HG02759 (cell line): ENCODE measurements around the gene PKDCC.
"Not testable (repeated sequence)": the region's sequence is repeated elsewhere in the genome, so short reads cannot be mapped to it uniquely, and the experiment has no call there.

Source experiments
- ATAC-seq: cut with Tn5 transposase; IDR thresholded peaks from one replicate; pipeline ENCODE4 v1.9.1; 2021; ENCODE audit warnings: mild to moderate bottlenecking, moderate library complexity; ENCODE audit not compliant: unreplicated experiment

PKDCC gene

DNA sequence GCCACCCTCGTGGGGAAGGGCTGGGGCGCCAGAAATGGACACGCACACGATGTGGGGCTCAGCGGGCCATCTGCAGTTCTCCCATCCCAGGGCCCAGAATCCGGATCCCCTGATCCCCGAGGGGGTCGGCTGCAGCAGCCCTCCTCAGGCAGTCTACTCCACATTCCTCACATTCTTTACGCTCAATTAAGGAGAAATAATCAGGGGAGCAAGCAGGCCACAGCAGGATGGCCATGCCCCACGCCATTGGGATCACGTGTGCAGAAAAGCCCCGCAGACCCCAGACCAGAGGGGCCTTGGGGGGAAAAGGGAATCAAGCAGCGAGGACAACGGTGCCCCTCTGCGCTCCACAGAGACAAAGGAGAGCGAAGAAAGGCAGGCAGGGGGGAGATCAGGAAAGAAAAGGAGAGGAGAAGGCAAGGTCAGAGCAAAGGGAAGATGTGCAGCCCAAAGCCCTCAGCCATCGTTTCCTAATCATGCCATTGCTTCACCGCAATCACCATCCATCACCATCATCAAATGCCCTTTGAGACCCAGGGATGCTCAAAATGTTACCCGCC, 17.5 kb upstream of the PKDCC start:
- no peak for ATAC-seq

DNA sequence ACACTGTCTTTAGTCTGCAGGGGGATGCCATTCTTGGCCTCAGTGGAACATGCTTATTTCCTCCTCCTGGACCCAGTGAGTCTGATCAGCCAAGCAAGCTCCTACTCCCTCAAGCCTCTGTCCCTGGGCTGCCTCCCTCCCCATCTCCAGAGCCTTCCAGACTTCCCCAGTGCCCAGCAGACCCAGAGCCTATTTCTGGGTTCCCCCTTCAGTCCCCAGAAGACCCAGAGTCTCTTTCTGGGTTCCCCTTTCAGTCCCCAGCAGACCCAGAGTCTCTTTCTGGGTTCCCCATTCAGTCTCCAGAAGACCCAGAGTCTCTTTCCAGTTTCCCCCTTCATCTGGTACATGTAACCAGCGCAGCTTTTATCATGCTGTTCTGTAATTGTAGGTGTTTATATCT, 17.0 kb upstream of the PKDCC start:
- ATAC-seq = no peak

DNA sequence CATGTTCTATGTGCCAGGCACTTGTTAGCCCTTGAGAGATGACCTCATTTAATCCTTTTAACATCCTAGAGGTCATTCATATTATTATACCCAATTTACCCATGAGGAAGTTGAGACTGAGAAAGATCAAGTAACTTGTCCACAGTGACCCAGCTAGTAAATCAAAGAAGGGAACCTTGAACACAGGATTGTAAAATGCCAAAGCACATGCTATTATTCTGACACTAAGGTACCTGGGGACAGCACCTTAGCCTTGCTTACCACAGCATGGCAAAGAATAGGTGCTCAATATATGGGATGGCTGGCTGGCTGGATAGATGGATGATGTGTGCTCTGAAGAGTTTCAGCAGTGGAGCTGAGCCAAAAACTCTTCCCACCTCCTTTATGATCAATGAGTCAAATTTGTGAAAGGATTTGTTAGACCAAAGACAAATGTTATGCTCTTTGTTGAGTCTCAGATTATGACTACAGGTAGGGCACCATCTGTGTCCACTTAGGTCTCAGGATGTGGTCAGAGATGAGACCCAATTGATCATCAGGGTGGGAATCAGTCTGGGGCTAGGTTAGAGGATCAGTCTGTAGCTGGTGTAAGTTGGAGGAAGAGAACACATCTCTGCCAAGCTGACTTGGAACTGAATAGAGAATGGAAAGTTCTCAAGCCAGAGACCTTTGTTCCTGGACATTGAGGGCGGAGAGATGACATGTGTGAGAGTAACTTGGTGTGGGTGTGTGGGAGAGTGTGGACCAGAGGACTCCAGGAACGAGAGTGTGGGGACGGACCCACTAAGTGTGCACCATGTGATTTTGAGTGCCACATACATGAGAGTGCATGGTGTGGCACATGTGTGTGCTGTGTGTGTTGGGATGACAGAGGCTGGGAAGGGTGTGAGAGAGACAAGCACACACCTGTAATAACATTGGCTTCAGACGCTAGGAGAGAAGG, 16.3 kb upstream of the PKDCC start:
- no peak for ATAC-seq

DNA sequence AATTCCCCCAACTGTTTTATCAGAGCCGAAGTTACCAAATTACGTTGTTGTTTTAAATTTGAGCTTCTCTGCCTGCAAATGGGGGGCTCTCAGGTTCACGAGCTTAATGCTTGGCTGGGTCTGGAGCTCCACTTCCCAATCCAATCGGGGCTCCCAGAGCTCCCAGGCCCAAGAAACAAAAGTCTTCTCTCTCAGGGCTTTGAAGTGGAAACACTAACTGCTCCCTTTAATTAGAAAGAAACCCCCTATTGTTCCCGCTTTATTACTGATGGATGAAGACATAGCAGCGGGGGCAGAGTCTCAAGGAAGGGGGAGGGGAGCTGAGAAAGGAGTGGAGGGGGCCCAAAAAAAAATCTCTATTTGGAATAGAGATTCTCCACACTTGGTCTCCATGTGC, 15.6 kb upstream of the PKDCC start:
- ATAC-seq = no peak

DNA sequence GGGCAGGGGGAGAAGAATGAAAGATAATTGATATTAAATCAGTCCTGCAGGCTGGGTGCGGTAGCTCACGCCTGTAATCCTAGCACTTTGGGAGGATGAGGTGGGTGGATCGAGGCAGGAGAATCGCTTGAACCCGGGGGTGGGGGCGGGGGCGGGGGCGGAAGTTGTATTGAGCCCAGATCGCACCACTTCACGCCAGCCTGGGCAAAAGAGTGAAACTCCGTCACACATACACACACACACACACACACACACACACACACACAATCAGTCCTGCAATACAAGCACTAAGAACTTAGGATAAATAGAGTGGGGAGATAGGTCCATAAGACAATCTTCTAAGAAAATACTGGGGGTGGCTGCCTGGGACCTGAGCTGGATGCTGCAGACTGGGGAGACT, 15.1 kb upstream of the PKDCC start:
- no peak for ATAC-seq

DNA sequence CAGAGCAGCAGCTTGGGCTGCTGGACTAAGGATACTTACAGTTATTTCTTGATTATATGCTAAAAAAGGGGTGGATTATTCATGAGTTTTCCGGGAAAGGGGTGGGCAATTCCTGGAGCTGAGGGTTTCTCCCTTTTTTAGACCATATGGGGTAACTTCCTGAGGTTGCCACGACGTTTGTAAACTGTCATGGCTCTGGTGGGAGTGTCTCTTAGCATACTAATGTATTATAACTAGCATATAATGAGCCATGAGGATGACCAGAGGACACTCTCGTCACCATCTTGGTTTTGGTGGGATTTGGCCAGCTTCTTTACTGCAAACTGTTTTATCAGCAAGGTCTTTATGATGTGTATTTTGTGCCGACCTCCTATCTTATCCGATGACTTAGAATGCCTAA, 13.7 kb upstream of the PKDCC start:
- not testable (repeated sequence) for ATAC-seq

DNA sequence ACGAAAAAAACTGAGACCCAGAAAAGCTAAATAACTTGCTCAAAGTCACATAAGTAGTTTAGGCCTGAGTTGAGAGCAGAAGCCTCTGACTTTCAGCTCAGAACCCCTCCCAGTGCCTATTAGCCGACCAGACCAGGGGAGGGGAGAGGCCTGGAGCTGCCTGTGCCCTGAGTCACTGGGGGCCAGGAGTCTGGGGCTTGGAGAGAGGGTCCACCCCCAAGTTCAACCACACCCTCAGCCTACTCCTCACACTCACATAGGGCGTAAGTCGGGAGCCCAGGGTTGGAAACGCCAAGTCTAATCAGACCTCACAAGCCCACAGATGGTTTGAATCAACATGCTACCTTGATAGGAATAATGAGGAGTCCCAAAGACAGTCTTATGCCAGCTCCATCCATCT, 12.6 kb upstream of the PKDCC start:
- no peak for ATAC-seq

DNA sequence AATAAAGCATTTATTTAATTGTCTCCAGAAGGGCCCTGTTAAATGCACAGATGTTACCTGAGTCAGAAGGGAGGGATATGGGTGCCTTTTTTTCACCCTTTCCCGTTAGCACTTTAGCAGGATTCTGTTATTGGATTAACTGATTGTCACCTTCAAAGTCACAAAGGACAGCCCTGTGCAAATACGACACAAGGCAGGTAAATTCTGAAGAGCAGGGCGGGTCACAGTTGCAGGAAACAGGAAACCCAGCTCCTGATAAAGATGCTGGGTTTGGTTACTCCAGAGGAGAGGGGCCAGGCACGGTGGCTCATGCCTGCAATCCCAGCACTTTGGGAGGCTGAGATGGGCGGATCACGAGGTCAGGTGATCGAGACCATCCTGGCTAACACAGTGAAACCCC, 11.4 kb upstream of the PKDCC start:
- no peak for ATAC-seq

DNA sequence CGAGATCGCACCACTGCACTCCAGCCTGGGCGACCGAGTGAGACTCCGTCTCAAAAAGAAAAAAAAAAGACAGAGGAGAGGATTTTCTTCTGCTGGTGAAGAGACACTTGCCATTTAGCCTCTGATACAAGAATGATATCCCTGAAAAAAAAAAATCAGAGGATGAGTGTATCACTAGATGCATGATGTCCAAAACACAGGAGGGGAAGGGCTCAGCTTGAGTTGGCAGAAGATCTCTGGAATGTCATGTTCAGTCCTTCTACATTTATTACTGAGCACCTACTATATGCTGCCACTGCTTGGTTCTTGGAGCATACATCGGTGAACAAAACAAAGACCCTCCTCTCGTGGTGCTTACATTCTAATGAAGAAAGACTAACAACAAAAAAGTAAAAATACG, 10.9 kb upstream of the PKDCC start:
- no peak for ATAC-seq

DNA sequence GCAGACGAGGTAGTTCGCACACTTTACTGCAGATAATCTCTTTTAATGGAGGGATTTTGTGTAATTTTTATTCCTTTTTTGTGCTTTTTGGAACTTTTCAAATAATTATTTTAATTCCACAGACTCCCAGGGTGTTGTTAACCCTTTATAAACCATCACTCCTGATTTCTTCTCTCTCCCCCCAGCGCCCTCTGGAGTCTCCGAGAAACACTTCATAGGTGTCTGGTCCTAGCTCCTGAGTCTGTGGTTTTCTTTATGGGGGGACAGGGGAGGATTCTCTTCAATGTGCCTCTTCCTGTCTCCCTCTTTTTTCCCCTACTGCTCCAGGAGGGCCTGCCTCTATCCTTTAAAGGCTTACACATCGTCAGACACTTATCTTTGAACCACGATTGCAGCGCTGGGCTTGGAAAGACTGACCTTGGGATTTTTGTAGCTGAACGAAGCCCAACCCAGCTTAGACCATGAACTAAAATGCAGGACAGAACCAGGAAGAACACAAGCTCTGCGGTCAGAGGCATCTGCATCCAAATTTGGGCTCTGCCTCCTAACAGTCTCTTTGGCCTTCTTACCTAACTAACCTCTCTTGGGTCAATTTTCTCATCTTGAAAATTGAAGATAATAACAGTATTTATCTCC, 7.1 kb upstream of the PKDCC start:
- ATAC-seq = no peak

DNA sequence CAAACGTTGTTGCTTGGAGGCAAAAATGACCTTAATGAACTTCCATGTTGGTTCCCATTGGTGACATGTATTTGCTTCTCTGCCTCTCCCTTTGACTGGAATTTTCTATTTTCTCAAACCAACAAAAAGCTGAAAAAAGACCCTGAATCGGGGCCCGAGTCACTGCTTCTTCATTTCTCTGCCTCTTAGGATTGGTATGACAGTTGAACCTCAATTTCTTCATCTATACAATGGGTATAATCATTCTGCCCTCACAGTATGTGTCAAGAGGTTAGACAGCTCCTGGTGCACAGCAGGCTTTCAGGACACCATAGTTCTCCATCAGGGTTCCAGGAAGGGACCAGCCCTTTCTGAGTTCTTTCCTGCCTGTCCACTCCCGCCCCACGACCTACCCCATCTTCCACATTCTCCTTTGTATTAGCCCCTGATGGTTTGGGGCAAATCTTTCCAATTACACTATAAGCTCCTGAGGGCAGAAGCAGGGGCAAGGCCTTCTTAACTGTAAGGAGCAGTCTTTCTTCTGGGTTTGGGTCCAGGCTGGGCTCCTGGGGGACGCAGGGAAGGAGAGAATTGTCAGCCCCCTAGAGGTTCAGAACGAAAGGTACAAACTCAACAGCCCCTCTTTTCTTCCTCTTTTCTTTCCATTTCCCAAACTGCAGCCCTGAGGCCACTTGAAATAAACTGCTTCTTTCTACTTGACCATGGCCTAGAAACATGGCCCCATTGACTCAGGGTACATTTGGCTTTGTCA, 6.3 kb upstream of the PKDCC start:
- ATAC-seq = no peak

DNA sequence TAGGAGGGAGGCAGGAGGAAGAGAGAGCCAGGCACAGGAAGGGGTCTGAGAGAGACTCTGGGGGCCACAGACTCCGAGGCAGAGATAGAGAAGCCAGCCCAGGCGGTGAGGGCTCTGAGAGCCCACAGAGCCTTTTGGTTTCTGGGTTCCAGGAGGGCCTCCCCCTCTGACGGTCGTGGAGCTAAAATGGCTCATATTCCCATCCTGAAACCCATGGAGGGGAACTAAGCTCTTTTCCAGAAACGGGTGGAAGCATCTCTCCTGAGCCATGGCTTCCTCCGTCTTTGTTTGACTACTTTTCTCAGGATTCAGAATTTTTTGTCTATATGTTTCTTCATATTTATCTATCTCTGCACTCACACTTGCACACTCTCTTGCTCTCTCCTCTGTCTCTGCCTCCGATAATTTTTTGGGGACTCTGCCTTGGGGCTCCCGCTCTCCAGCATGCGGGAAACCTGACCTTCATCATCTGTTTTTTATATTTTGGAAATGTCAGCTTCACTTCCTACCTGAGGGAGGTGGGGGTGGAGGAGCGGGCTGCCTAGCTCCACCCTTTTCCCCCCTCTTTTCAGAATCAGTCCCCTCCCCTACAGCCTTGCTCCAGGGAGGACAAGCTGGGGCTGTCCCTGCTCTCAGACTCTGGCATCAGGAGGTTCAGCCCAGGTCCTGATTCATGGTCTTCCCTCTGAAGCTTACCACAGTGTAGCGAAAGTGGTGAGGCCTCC, 5.0 kb upstream of the PKDCC start:
- no peak for ATAC-seq

DNA sequence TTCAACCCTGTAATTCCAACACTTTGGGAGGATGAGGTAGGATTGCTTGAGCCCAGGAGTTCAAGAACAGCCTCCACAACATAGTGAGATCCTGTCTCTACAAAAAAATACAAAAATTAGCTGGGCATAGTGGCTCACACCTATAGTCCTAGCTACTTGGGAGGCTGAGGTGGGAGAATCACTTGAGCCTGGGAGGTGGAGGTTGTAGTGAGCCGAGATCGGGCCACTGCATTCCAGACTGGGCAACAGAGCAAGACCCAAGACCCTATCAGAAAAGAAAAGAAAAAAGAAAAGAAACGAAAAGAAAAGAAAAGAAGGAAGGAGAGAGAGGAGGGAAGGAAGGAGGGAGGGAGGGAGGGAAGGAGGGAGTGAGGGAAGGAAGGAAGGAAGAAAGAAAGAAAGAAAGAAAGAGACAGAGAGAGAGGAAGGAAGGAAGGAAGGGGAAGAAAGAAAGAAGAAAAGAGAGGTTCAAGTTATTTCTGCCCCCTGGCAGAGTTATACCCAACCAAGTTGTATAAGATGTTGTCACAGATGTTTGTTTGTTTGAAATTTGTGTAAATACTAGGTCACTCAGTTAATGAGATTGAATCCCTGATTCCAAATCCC, 3.9 kb upstream of the PKDCC start:
- ATAC-seq = no peak

DNA sequence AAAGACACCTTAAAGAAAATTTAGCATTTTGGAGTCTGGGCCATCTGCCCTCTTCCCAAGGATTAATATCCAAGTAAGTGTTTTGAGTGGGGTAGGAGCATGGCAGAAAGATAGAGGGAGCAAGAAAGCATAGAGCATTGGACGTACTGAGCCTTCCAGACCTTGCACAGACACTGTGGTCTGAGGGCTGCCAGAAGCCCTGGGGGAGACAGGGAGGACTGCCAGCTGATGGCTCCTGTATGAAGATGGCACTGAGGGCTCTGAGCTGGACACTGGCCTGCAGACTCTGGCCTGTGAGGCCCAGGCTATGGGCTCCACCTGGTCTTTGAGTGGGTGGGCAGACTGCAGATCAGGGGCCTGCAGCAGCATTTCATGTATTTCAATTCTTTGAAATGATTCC, 2.9 kb upstream of the PKDCC start:
- no peak for ATAC-seq

DNA sequence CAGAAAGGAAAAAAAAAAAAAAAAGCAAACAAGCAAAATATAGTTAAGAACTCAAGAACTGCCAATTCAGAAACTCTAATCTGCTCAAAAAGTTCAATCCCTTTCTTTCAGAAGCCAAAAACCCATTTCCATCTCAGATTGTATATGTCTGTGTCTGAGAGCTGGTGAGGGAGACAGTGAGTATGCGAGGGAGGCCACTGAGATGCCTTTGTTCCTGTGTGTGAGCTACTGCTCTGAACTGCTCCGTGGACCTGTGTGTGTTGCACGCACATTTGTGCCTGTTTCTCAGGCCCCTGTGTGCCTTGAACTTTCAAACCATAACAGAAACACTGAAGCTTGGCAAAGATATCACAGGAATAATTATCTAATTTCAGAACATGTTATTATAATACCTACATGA, 2.5 kb upstream of the PKDCC start:
- ATAC-seq = no peak

DNA sequence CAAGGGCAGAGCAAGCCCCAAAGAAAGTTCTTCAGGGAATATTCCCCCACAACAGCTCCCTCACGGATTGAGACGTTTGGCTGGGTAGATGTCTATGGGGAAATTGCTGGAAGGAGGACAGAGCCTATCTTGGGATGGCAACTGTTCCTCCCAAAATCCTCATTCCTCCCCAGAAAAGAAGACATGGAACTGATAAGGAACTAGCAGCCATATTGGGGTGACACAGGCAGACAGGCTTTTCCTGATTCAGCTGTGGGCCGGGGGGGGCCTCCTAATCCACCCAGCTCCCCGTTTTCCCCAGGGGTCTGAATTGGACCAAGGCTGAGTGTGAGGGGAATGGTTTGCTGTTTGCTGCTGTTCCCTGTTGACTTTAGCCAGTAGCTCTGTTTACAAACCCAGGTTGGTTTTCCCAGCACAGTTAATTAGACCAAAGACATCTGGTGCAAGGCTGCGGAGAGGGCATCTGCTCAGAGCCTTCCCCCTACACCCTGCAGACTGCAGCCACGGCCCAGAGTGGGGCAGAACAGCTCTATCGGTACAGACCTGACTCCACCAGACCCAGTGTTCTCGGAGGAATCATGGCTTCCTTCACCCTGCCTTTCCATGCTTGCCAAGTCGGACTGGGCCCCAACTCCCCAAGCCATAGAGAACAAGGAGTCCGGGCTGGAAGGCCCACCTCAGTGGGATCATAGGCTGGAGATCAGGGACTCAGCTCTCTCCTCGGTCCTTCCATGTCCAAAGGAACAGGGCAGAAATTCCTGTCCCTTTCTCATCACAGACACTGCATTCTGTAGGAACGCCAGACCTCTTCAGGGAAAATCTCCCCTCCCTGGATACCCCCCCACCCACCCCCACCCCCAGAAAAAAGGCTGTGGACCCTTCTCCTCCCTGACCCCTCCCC, 1.7 kb upstream of the PKDCC start:
- ATAC-seq = no peak

DNA sequence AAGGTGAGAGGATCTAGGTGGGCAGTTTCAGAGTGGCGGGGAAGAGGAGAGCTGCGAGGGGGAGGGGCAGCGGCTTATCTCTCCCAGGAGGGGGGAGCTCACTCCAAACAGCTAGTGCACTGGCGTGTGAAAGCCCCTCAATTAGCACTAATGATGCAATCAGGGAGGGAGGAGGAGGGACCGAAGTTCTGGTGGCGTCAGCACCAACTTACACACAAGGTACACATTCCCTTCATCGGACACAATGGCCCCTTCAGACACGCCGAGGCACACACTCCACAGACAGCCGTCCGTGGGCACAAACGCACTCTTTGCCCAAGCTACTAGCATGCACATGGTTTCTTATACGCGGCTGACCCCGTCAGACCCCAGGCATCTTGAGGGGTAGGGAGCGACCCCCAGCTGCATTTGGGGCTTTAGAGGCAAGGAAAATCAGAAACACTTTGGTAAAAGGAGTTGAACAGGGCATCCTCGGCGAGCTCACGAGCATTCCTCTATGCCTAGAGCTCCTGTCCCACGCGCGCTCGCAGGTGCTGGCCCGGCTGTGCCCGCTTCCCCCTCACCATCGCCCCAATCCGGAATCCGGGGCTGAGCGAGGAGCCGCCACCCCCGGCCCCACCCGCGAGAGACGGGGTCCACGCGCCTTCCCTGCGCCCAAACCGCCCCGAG, 868 bp upstream of the PKDCC start:
- no peak for ATAC-seq

DNA sequence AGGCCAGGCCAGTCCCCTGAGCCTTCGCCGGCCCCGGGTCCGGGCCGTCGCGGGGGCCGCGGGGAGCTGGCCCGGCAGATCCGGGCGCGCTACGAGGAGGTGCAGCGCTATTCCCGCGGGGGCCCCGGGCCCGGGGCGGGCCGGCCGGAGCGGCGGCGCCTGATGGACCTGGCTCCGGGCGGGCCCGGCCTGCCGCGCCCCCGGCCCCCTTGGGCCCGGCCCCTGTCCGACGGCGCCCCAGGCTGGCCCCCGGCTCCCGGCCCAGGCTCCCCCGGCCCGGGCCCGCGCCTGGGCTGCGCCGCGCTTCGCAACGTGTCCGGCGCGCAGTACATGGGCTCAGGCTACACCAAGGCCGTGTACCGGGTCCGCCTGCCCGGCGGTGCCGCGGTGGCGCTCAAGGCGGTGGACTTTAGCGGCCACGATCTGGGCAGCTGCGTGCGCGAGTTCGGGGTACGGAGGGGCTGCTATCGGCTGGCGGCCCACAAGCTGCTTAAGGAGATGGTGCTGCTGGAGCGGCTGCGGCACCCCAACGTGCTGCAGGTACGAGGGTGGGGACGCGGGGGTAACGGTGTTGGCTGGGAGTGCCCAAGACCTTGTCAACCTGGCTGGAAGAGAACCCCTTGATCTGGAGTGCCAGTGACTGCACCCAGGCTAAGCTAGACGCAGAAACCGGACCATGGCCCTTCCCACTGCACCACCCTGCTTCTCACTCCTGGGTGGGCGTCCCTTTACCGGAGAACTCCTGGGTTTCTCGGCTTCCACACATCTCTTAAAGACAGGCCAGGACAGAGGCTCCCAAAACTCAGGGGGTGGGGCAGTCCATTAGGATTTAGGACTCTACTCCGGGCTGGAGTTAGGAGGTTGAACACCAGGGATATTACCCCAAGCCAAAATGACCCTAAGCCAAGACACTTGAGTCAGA, 739 bp downstream of the PKDCC start:
- peak; percentile 7 for ATAC-seq
